Subcutaneous abdominal adipose tissue (tissue), 5 donors: ENCODE results near the gene ANO2.

Source experiments
- H3K27ac ChIP-seq: one replicate; pipeline ENCODE4 v1.7.0; 2013; ENCODE audit warnings: low read depth, mild to moderate bottlenecking, inconsistent platforms, low read length, moderate library complexity
- H3K27me3 ChIP-seq, 5 donors: one replicate each; pipeline ENCODE4 v1.7.0; 2013; ENCODE audit warnings: low read length in 5 of 5, inconsistent platforms in 1 of 5; ENCODE audit not compliant: control insufficient read depth in 5 of 5, insufficient read depth in 4 of 5
- H3K36me3 ChIP-seq, 5 donors: one replicate each; pipeline ENCODE4 v1.7.0; 2013; ENCODE audit warnings: low read length in 5 of 5; ENCODE audit not compliant: control insufficient read depth in 5 of 5, insufficient read depth in 5 of 5
- H3K4me1 ChIP-seq, 5 donors: one replicate each; pipeline ENCODE4 v1.7.0; 2013; ENCODE audit warnings: low read length in 5 of 5, mild to moderate bottlenecking in 3 of 5, moderate library complexity in 1 of 5; ENCODE audit not compliant: control insufficient read depth in 5 of 5, insufficient read depth in 5 of 5
- H3K4me3 ChIP-seq, 5 donors: one replicate each; pipeline ENCODE4 v1.7.0; 2013; ENCODE audit warnings: low read length in 5 of 5, low read depth in 1 of 5
- H3K9ac ChIP-seq, 5 donors: one replicate each; pipeline ENCODE4 v1.7.0; 2013; ENCODE audit warnings: low read length in 5 of 5, mild to moderate bottlenecking in 4 of 5, moderate library complexity in 3 of 5
- H3K9me3 ChIP-seq, 5 donors: one replicate each; pipeline ENCODE4 v1.7.0; 2013; ENCODE audit warnings: low read length in 5 of 5; ENCODE audit not compliant: control insufficient read depth in 5 of 5
- donor health status: healthy.
- donor health status: healthy.
- donor health status: healthy.
- donor health status: healthy.
- donor health status: healthy.

The ANO2 gene

DNA sequence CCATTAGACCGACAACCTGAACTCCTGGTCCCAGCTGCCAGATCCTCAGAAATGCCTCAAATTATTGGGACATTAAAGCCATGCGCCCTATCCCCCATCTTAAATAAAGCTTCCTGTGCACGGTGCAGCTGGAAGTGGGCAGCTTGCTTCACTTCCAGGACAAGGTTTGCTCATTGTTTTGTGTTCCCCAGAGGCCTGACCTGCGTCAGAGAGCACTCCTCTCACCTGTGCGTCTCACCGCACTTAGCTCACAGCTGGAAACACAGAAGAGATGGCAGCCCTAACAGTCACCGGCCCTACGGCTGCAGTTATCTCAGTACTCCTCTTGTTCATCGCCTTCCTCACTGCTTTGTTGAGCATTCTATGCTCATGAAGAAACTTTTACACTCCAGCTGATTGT is 135.5 kb downstream of the ANO2 start:
- Histone ChIP-seq H3K9me3 (no peaks in the 10 kb centered on the region), H3K4me1 (peaks cover 0 to 3% (median 0%) of the 10 kb centered on the region in 5 donors), H3K27me3 (peaks cover 0 to 4% (median 0%) of the 10 kb centered on the region in 5 donors), H3K9ac (no peak overlapping the region), H3K36me3 (peaks cover 0 to 8% (median 0%) of the 10 kb centered on the region in 5 donors), H3K27ac (no peak overlapping the region), H3K4me3 (no peak overlapping the region)

DNA sequence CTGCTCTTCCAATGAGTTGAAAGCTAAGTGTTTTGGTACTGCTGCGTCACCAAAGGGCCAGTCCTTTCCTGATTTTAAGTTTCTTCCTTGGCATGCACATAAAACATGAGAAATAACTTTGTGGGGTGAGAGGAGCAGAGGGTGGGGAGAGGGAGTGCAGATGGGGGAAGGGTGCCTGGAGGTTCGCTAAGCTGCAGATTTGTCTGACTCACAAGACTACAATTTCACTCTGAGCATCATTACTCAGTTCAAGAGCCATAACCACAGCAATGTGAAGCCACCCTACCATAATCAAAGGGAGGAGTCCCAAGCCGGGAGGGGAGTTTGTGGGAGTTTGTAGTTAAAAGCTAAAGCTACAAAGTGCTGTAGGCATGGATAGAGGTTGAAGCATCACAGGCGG is 136.1 kb downstream of the ANO2 start:
- Histone ChIP-seq H3K9ac (no peak overlapping the region), H3K36me3 (peaks cover 0 to 11% (median under 1%) of the 10 kb centered on the region in 5 donors), H3K4me1 (peaks cover 0 to 3% (median 0%) of the 10 kb centered on the region in 5 donors), H3K27ac (no peak overlapping the region), H3K27me3 (peaks cover 0 to 4% (median 0%) of the 10 kb centered on the region in 5 donors), H3K9me3 (no peaks in the 10 kb centered on the region), H3K4me3 (no peak overlapping the region)

DNA sequence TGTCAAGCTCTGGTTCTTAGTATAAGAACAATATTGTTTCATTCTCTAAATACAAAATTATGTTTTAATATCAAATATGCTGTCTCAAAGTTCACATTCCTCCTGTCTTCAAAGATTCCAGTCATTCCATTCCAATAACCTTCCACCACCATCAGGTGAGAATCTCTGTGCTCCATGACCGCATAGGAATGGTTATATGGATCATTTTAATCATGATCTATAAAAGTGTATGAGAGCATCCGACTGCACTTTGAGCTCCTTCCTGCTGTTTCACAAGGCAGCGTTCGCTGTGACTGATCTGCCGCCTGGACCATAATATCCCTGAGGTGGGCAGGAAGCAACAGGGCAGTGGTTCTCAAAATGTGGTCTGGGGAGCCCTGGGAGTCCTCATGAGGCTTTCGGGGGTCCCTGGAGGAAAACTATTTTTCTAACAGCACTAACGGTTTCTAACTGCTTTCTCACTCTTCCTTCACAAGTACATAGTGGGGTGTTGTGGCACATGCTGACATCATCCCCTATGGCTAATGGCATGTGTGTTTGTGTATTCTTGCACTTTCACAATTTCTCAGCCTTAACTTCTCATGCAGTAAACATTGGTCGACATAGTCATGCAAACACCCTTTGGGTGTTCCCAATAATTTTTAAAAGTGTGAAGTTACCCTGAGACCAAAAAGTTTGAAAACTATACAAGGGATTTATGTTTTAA is 137.4 kb downstream of the ANO2 start:
- no peak overlapping the region for H3K9ac ChIP-seq
- H3K4me1 ChIP-seq: peaks cover 0 to 3% (median 0%) of the 10 kb centered on the region in 5 donors
- H3K27ac ChIP-seq: no peak overlapping the region
- H3K4me3 ChIP-seq: no peak overlapping the region
- H3K27me3 ChIP-seq: peaks cover 0 to 4% (median 3%) of the 10 kb centered on the region in 5 donors
- H3K36me3 ChIP-seq: peaks cover 0 to 22% (median 6%) of the 10 kb centered on the region in 5 donors
- no peaks in the 10 kb centered on the region for H3K9me3 ChIP-seq

DNA sequence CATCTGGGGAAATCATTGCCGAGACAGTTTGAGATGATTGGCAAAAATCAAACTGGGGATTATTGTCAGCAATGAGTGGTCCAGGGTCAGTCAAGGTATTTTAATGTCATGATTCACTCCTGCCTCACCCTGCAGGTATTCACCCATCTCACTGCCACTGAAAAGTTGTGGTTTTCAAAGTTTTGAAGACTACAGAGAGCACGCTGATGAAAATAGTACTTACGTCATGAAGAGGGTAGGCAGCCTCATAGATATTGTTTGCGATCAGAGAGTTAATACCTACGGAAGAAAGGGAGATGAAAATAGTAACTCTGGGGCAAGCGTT is 138.0 kb downstream of the ANO2 start:
- no peaks in the 10 kb centered on the region for H3K9me3 ChIP-seq
- no peak overlapping the region for H3K4me3 ChIP-seq
- no peak overlapping the region for H3K9ac ChIP-seq
- H3K4me1 ChIP-seq: peaks cover 0 to 3% (median 0%) of the 10 kb centered on the region in 5 donors
- H3K27ac ChIP-seq: no peak overlapping the region
- peaks cover 0 to 4% (median 3%) of the 10 kb centered on the region in 5 donors for H3K27me3 ChIP-seq
- H3K36me3 ChIP-seq: peaks cover 0 to 27% (median 6%) of the 10 kb centered on the region in 5 donors

DNA sequence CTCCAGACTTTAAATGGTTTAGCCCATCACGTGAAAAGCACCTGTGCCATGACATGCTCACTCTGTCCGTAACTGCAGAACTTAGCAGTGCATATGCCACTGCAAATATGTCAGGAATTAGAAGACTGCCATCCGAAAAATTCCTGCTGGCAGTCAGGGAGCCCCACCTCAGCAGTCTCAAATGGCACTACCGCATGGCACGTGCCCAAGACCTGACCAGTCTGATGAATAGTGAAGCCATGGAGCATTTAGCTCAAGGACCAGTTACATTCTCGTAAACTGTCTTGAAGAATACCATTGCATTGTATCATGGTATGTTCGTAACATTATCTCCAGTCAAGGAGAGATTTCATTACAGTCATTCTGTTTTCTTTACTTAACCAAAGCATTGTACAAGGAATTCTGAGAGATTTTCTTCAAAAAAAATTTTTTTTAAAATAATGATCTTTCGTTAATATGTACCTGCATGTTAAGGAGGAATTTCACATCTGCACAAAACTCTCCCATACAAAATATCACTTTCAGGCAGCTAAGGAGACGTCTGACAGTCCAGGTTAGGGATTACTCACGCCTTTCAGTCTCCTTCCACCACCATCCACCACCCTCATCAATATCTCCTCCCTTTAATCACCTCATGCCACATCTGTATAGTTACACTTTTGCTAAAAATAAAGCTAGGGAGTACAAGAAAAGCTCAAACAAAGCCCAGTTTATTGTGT is 138.5 kb downstream of the ANO2 start:
- peaks cover 0 to 3% (median 0%) of the 10 kb centered on the region in 5 donors for H3K4me1 ChIP-seq
- H3K27me3 ChIP-seq: peaks cover 0 to 4% (median 3%) of the 10 kb centered on the region in 5 donors
- no peak overlapping the region for H3K27ac ChIP-seq
- no peak overlapping the region for H3K4me3 ChIP-seq
- no peak overlapping the region for H3K9ac ChIP-seq
- H3K36me3 ChIP-seq: peaks cover 0 to 27% (median 6%) of the 10 kb centered on the region in 5 donors
- H3K9me3 ChIP-seq: no peaks in the 10 kb centered on the region

DNA sequence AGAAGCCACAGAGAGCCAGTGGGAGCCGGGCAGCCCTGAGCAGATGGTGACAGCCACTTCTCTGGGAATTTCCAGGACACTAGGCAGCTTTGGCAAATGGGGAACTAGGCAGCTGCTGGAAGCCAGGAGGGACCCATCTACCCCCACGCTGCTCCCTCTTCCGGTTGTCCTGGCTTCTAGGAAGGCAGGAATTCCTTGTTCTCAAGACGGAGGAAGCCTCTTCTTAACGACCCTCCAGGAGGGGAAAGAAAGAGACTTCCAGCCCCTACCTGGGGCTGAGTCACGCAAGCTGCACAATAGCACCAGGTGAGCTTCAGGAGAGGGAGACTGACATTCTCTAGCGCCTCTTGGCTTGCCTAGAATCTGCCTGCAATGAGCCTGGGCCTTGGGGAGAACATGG is 141.5 kb downstream of the ANO2 start:
- no peak overlapping the region for H3K4me3 ChIP-seq
- no peaks in the 10 kb centered on the region for H3K4me1 ChIP-seq
- H3K9ac ChIP-seq: no peak overlapping the region
- peaks cover 0 to 3% (median 0%) of the 10 kb centered on the region in 5 donors for H3K27me3 ChIP-seq
- no peak overlapping the region for H3K27ac ChIP-seq
- no peaks in the 10 kb centered on the region for H3K9me3 ChIP-seq
- peaks cover 0 to 40% (median 10%) of the 10 kb centered on the region in 5 donors for H3K36me3 ChIP-seq

DNA sequence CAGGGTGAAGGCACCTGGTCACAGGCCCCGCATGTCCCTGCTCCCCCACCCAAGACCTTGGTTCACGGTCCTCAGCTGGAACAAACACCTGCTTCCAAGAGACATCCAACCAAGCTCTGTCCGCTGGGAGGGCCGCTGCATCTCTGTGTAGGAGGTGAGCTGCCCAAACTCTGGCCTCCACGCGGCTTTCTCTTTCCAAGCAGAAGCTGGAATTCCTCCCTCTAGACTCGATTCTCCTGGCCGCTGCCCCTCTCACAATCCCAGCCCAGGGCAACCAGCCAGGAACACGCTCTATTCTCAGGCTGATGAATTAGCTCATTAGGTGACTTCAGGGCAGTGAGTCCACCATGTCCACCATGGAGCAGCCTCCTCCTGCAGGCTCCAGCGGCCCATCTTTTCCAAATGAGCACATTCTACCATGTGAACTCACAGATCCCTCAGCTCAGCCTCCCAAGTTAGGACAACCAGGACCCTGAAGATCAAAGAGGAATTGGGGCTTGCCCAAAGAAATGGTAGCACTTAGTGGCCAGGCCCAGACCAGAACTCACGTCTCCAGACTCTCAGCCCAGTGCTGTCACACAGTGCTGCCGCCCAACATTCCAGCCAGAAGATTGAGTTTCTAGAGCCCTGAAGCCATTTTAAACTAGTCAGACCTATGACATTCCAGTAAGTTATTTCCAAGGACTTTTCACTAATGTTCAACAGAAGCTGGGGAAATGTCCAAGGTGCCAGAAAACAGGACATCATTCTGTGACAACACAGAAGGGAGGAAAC is 146.6 kb downstream of the ANO2 start:
- Histone ChIP-seq H3K27me3 (peaks cover 0 to 5% (median 0%) of the 10 kb centered on the region in 5 donors), H3K27ac (no peak overlapping the region), H3K4me3 (no peak overlapping the region), H3K36me3 (peaks cover 0 to 36% (median 13%) of the 10 kb centered on the region in 5 donors), H3K9ac (no peak overlapping the region), H3K4me1 (peaks cover 0 to 12% (median 0%) of the 10 kb centered on the region in 5 donors), H3K9me3 (no peaks in the 10 kb centered on the region)

DNA sequence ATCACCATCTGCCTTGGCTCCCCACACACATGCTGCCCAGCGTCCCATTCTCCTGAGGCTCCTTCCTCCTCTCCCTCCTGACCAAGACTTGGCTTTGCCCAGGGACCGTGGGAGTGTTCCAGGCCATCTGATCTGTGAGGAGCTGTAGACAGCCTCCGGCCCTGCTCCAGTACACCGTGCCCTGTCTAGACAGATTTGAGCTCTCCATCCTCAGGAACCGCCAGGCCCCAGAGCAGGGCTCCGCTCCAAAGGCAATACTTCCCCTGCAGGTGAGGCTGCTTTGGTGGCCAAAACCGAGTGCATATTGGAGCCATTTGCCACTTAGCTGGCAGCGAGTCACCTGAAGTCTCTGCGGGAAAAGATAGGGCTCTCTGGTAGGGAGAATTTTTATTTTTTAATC is 147.4 kb downstream of the ANO2 start:
- Histone ChIP-seq H3K9me3 (no peaks in the 10 kb centered on the region), H3K4me3 (no peak overlapping the region), H3K27me3 (peaks cover 0 to 3% (median 0%) of the 10 kb centered on the region in 5 donors), H3K36me3 (peaks cover 0 to 33% (median 11%) of the 10 kb centered on the region in 5 donors), H3K4me1 (peaks cover 0 to 12% (median 0%) of the 10 kb centered on the region in 5 donors), H3K27ac (no peak overlapping the region), H3K9ac (no peak overlapping the region)

DNA sequence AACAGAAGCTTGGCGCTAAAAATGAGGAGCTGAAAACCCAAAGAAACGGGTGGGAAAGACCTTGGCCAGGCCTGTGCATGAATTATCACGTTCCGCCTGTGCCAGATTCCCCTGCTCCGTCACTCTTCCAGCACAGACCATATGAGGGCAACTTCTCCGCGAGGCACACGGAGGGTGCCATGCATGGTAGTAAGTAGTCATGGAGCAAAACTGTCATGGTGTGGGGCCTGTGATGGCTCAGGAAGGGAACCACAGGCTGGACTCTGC is 148.2 kb downstream of the ANO2 start:
- no peaks in the 10 kb centered on the region for H3K9me3 ChIP-seq
- H3K4me3 ChIP-seq: no peak overlapping the region
- H3K4me1 ChIP-seq: peaks cover 0 to 12% (median 0%) of the 10 kb centered on the region in 5 donors
- H3K27me3 ChIP-seq: peaks cover 0 to 3% (median 0%) of the 10 kb centered on the region in 5 donors
- H3K36me3 ChIP-seq: peaks cover 0 to 32% (median 11%) of the 10 kb centered on the region in 5 donors
- no peak overlapping the region for H3K27ac ChIP-seq
- no peak overlapping the region for H3K9ac ChIP-seq
